Activated effector memory CD4-positive, alpha-beta T cell treated with anti-CD3 and anti-CD28 coated beads, Interleukin-2, amount 50 U/mL, for 16 hours (primary cell): Measurements from ENCODE around the gene SIX6.
"Not testable (repeated sequence)": the region's sequence is repeated elsewhere in the genome, so short reads cannot be mapped to it uniquely, and the experiment has no call there.

ENCODE experiments used
- DNase-seq: peaks from one replicate; pipeline ENCODE4 v3.0.0-alpha.2; 2020

SIX6 gene

DNA sequence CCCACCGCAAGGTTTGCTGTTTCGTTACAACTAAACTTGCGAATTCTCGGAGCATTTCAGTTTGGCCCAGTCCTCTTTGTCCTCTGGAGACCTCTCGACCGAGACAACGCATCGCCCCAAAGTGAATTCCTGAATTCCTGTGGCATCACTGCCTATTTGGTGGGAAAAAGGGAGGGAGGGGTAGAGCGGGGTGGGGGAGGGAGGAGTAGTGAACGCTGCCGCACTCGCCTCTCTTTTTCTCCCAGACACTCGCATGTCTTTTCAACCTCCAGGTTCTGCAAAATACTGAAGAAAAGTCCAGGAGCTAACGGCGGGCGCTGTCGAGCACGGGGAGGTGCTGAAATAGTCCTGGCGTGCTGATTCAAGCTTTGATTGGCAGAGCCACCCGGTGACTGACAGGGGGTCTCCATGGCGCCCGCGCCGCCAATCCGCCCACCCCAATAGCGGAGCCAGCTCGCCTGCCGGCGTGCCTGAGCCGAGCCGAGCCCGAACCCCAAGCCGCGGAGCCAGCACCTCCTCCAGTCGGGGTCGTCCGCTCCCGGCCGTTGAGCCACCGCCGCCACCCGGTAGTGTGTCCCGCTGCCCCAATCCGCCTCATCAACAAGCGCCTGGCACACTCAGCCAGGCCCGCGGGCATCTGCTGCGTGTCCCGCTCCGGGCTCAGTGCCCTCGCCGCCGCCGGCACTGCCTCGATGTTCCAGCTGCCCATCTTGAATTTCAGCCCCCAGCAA is at the start of gene SIX6:
TSS of gene SIX6 (plus strand) at position 440 of the 731 bp plus-strand sequence. CDS start at position 693, 253 bp downstream.
- DNase-seq = no peak

DNA sequence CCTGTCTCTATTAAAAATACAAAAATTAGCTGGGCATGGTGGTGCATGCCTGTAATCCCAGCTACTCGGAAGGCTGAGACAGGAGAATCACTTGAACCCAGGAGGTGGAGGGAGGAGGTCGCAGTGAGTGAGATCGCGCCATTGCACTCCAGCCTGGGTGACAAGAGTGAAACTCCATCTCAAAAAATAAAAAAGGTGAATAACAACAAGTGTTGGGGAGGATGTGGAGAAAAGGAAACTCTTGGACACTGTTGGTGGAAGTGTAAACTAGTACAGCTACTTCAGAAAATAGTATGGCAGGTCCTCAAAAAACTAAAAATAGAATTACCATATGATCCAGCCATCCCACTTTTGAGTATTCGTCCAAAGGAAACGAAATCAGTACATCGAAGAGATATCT is 28.7 kb upstream of the SIX6 start:
- not testable (repeated sequence) for DNase-seq

- no peak for DNase-seq
Observed at GRCh38 chr14:60482743-60483142, 26.2 kb upstream of the SIX6 start.

DNA sequence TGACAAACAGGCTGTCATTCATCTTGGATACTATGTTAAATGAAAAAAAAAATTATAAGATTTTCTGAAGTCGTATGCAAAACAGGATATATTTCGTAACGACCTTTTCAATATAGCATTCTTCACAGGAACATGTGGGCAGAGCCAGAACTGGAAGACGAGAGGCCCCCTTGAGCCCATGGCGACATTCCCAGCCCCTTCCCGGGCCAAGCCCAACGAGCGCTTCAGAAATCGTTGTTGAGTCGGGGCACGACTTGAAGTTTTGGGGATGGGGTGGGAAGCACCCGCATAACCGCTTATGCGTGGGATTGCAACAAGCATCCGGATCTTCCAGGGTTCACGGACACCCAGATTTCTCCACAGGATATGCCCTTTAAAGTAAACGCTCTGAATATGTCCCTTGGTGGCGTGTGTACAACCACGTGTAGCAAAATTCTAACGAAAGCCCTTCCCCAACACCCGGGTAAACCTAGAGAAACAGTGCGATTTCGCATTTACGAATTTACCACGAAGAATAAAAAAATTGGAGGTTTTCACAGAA is 23.8 kb upstream of the SIX6 start:
- DNase-seq = no peak

DNA sequence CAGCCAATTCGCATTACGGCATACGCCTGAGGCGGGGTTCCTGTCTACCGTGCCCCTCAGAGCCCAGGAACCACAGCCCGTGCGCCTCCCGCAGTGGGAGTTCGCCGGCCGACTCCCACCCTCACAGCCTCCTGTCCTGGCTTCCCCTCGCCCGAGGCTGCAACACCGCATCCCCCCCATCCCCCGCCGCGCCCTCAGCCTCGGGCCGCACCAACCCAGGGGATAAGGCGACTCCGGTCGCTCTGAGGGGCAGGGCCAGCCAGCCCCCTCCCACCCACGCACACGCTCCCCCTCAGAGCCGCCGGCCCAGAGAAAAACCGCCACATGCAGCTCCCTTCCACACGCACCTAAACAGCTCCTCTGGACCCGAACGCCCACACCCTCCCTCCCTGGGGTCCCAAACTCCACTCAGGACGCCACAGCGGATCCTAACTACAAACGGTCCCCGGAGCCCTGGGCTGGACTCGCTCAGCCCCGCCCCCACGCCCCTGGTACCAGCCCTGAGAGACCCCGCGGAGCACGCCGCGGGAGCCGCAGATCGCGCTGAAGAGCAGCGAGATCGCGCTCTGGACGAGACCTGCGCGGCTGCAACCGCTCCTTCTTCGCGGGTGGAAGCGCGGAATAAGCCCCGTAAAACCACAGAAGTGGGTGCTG is 23.2 kb upstream of the SIX6 start, which contains the start of gene C14orf39:
TSS of gene C14orf39 (minus strand) at position 466 of the 654 bp plus-strand sequence. CDS start 985 bp downstream, outside the sequence.
- no peak for DNase-seq

- DNase-seq = no peak
Observed at GRCh38 chr14:60487211-60487610, 21.7 kb upstream of the SIX6 start.

DNA sequence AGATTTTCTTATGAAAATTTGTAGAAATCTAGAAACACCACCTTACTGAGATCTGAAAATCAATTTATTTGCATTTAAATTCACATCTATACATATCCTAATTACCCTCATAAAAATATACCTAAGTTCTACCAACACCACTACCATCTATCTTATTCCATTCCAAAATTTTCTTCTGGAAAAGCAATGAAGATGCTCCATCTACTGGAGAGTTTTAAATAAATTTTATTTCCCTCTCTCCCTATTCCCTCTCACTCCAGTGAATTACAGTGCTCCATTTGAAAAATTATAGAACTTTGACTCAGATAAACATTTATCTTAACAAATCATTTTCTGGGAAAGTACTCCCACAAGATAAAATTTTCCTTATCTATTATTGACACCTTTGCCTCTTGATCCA is 20.8 kb upstream of the SIX6 start:
- no peak for DNase-seq

DNA sequence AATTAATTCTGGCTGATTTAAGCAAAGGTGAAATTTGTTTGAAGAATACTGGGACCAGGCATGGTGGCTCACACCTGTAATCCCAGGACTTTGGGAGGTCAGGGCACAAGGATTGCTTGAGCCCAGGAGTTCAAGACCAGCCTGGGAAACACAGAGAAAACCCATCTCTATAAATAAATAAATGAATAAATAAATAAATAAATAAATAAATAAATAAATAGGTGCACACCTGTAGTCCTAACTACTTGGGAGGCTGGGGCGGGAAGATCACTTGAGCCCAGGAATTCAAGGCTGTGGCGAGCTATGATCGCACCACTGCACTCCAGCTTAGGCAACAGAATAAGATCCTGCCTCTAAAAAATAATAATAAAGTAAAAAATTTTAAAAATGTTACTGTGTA is 18.7 kb upstream of the SIX6 start:
- DNase-seq = no peak

DNA sequence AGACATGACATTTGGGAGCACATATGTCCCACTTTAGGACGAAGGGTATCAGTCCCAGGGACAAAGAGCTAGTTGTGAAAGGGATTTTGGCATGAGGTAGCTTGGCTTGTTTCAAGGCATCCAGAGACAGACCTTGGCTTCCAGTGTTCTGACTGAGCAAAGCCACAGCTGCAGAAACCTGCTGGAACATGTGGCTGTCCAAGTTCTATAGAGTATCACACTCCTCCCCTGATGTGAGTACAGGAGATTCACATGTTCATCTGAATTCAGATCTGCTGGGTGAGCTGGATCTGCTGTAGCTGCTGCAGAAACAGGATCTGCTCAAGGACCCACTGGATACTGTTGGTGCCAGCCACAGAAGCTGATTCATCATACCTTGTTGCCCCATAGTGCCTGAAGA is 13.0 kb upstream of the SIX6 start:
- DNase-seq = no peak

DNA sequence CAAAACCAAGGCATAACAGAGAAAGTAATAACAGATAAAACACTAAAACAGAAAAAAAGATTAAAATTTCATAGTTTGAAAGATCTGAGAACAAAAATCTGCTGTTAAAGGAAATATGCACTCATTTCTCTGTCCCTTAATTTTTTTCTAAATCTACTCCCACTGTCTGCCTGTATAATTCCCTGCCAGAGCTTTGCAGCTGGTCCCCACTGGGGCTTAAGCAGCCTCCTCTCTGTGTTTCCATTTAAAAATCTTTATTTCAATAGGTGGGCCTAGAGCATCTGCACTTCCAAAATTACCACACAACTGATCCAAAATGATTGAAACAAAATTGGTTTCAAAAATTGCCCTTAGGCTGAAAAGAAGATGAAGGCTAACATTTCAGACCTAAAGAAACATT is 6.4 kb upstream of the SIX6 start:
- DNase-seq = no peak

DNA sequence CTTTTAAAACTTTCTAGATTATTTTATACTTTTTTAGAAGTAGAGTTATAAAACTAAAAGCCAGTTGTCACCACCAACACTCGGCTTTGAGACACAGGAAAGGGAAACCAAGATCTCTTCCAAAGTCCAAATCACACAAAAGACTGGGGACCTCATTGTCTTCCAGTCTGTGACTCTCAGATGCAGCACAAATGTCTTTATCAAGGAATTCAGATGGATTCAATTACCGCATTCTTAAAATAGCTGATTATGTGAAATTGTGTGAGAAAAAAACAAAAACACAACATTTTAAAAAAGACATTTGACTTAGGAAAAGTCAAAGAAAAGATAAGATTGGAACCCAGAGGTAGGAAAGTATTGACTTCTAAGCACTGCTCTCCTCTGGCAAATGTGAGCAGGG is 3.5 kb upstream of the SIX6 start:
- DNase-seq = no peak

GRCh38 chr14:60506010-60506409 is 2.9 kb upstream of the SIX6 start:
- DNase-seq = no peak

DNA sequence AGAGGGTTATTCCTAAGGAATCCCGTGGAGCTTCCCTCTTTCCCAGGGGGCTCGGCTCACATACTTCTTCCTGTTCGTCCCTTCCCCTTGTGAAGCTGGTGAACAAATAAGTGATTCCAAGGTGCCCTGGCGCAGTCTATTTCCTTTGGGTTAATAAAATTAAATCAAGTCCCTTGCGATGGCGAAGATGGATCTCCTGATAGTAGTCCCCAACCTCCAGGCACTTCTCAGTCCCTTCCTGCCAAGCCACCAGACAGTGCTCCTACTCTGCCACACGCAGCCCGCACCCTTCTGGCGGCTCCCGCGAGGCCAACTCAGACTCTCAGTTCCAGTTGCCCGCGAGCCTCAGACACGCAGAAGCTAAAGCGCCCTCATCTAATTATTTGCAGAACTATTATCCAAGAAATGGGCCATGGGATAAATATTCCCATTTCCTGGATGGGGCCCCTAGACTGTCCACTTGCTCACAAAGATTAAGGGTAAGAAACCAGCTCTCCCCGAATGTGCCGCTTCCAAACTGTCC is 2.4 kb upstream of the SIX6 start:
- no peak for DNase-seq

GRCh38 chr14:60506985-60507829 is 1.7 kb upstream of the SIX6 start:
- no peak for DNase-seq

GRCh38 chr14:60508363-60508706 is 611 bp upstream of the SIX6 start:
- DNase-seq = no peak

GRCh38 chr14:60509438-60510253 is 700 bp downstream of the SIX6 start:
- DNase-seq = no peak

DNA sequence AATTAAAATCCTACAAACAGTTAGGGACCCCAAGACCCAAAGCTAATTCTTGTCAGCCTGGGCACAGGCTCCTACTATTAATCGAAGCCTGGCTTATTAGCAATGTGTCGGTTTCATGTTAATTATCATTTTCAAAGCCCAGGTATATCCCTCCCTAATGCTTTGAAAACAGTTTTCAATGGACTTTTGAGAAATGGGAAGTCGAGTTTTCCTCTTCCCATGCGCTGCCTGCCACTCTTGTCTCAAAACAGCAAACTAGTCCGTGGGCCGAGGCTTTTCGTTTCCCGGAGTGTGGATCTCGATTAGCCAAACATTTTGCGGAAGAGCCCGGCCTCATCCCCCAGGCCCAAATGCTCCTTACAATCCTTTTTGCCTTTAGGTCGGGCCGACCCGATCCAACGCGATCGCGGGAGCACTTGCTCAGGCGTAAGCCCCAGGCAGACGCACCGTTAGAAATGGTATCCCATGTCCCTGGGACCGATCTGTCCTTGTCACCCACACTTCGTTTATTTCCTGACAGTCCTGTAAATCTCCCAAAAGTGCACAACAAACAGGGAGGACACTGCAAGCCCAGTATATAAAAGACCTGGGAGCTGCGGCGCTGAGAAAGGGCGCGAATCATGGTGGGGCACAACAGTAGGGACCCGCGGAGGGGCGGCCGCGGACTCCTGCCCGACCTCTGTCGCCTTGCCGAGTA is 1.5 kb downstream of the SIX6 start:
- DNase-seq = no peak

DNA sequence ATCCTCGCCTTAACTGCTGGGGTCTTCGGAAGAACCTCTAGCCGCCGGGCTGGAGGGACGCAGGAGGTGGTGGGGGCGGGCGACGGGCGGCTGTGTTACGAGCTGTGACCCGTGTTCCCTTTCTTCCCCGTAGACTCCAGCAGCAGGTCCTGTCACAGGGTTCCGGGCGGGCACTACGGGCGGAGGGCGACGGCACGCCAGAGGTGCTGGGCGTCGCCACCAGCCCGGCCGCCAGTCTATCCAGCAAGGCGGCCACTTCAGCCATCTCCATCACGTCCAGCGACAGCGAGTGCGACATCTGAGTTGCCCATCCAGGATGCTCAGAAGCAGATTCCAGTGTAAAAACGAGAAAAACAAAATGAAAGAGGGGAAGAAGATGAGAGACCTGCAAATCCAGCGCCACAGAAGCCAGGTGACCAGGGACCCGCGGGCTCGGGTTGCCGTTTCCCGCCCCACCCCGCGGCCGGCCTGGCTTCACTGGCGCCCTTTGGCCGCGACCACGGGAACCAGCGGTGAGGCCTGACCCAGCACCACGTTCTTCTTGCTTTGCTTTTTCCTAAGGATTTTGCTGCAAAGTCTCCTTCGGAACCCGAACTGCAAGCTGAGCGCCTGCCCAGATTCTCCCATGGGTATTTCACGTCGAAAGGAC is 2.1 kb downstream of the SIX6 start:
- DNase-seq = no peak

GRCh38 chr14:60512126-60512525 is 3.2 kb downstream of the SIX6 start:
- no peak for DNase-seq

DNA sequence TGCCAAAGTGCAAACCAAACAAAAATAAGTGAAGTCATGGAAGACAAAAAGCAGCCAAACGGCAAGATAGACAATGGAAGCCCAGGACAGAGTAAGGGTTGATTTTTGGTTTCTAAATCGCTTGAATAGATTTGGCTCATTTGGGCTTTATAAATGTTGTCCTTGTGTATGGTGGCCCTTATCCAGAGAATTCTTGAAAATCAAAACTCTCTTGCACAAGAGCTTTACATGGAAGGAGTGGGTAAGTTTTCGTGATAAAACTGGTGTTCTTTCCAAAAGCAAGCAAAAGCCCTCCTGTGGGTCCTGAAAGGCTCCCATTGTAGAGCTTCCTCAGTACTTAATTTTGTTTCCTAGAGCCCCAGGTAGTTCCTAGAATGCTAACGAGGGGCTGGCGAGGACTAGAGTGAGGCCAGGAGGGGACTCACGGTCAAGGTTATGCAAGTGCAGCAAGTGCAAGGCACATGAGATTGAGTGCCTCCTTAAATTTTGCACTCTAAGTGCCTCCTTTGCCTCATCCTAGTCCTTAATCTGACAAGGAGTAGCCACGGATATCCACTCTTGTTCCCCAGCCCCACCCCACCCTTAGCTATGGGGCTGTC is 4.1 kb downstream of the SIX6 start:
- no peak for DNase-seq

- no peak for DNase-seq
Observed at GRCh38 chr14:60514378-60514740, 5.4 kb downstream of the SIX6 start.
